Glomerular endothelial cell (primary cell): ENCODE measurements around the gene VKORC1. TPM values are rescaled to one million over a fixed set of nuclear protein-coding genes. Genes with fewer than 3 reads are reported as not detected.
"Not testable (repeated sequence)": the region's sequence is repeated elsewhere in the genome, so short reads cannot be mapped to it uniquely, and the experiment has no call there.

Source experiments
- DNase-seq: peaks from one replicate; pipeline ENCODE4 v3.0.0-alpha.2; 2011; ENCODE audit warnings: low read depth, low spot score; ENCODE audit errors: extremely low read depth
- total RNA-seq: library from RNA; depleted of rRNA; stranded (reverse); fragments of >200 nt; gene quantifications from 2 replicates; pipeline ENCODE4 v1.2.3, GENCODE V29; 2015

Gene VKORC1
- total RNA-seq, 1 donor from 2014 or later, result 167 TPM

DNA sequence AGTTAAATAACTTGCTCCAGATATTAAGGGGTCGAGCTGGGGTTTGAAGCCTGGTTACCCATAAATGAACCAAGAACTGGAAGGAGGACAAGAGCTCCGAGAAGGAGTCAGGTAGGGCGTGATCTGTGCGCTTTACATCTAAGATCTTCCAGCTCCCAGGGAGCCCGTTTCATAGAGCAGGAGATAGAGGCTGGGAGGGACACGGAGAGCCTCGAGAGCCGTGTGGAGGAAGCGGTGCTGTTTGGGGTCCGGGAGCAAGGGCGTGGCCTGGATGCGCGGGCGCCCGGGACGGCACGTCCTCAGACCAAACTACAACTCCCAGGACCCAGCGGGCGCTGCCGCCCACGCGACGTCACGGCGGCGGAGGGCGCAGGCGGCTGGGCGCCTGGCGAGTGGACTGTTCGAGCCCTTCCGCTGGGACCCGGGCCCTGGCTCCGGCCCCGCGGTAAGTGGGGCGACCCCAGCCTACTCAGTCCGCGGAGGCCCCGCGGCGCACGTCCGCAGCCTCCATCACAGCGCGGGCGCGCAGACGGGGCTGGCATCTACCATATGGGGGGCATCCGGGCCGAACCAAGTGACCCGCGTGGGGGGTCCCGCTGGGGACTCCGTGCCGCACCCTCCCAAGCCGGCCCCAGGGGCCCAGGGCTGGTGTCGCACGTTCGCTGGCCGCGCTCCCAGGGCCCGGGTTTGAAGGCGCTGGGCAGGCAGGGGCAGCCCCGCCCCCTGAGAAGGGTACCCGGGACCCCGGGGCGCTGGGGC, 13.6 kb upstream of the VKORC1 start, which contains the start of gene BCKDK:
BCKDK (plus strand) TSS at position 352 of the 759 bp plus-strand sequence. CDS start 838 bp downstream, outside the sequence.
- no peak for DNase-seq

DNA sequence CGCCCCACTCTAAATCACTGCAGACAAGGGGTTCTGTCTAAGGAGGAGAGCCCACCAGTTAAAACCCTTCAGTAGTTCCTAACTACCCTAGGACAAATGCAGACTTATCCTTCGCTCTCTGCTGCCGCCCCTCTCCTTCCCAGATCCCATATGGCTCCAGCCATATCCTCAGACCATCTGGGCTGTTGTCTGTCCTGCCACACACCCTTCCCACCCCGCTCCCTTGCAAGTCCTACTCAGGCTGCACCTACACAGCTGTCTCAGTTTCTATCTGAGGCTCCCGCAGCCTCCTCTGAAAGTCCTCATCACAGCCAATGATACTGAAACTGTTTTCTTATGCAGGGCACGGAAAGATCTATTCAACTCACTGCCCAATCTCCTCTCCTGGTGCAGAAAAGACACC, 12.9 kb upstream of the VKORC1 start:
- no peak for DNase-seq

GRCh38 chr16:31106509-31107464, 12.2 kb upstream of the VKORC1 start:
- no peak for DNase-seq

DNA sequence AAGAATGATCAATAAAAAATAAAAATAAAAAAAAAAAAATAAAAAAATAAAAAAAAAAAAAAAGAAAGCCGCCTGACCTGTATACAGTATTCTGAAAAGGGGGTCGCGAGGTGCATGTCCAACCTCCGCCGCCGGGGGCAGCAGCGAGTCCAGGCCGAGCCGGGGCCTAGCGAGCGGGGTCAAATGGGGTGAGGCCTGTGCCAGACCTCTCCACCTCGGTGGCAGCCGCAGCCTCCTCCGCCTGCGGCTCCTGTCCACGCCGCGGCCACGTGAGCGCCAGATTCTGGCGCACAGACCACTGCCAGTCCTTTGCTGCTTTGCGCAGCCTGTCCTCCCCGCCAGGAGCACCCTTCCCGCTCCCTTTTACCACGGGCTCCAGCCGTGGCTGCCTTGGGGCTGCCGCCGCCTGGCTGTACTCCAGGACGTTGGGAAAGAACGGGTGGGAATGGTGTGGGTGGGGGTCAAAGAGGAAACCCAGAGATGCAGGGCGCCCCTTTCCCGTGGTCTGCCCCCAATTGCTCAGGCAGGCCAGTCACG, 11.1 kb upstream of the VKORC1 start:
- no peak for DNase-seq

DNA sequence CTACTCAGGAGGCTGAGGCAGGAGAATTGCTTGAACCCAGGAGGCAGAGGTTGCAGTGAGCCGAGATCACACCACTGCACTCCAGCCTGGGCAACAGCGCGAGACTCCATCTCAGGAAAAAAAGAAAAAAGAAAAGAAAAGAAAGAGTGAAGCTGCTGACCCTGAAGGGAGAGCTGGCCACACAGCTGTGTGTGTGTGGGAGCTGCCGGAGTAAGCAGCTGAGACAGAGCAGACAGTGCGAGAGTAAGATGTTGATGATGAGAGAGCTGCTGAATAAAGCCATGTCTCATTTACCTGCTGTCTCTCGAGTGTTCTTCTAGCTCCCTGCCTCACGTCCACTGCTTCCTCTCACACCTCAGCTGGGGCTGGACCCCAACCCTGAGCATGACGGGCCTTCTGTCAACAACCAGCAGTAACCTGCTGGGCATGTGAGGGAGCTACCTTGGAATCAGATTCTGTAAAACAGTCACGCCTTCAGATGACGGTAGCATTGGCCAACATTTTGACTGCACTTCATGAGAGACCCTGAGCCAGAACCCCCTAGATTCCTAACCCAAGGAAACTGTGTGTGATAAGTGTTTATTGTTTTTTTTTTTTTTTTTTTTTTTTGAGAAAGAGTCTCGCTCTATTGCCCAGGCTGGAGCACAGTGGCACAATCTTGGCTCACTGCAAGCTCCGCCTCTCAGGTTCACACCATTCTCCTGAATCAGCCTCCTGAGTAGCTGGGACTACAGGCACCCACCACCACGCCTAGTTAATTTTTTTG, 6.5 kb upstream of the VKORC1 start:
- DNase-seq, result not testable (repeated sequence)

GRCh38 chr16:31099860-31100638, 5.5 kb upstream of the VKORC1 start:
- DNase-seq, result no peak

- no peak for DNase-seq
Measured at GRCh38 chr16:31094088-31094423, 541 bp downstream of the VKORC1 start.

DNA sequence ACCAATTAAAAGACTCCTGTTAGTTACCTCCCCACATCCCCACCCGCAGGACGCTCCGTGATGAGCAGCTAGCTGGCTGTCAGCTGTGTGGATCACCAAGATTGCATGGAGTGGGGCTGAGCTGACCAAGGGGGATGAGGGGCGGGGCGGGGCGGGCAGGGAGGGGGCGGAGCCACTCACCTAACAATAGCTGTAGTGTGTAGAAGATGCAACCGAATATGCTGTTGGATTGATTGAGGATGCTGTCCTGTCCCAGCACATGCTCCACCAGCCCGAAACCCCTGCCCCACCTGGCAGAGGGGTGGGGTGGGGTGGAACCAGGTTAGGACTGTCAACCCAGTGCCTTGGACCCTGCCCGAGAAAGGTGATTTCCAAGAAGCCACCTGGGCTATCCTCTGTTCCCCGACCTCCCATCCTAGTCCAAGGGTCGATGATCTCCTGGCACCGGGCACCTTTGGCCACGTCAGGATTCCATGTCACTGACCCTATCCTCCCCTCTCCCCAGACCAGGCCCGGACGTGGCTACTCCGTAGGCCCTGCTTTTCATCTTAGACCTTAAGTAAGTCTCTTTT, 1.4 kb downstream of the VKORC1 start:
- no peak for DNase-seq

DNA sequence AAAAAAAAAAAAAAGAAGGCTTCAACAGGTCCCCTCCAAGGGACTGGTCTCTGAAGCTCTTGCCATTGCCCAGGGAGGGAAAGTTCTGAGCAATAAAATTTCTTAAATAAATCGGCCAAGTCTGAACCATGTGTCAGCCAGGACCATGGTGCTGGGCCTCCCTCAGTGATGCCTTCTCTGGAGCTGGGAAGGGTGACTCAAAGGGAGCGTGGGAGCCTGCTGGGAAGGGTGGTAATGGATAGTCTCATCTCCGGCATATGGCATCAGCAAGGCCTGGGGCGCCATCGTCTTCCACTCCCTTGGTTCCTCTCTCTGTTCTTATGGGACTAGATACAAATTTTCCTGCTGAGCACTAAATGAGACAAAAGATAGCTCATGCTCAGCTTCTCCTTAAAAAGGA, 2.3 kb downstream of the VKORC1 start:
- no peak for DNase-seq

DNA sequence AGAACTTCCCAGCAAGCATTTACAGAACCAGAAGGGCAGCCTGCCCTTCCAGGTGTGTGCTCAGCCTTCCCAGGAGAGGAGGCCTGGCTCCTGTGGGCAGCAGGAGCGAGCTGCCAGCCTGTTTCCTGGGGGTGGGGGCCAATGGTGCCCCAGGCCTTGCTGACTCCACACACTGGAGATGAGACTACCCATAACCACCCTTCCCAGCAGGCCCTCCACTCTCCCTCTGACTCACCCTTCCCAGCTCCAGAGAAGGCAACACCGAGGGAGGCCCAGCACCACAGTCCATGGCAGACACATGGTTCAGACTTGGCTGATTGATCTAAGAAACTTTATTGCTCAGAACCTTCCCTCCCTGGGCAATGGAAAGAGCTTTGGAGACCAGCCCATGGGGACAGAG, 4.1 kb downstream of the VKORC1 start:
- DNase-seq, result no peak

DNA sequence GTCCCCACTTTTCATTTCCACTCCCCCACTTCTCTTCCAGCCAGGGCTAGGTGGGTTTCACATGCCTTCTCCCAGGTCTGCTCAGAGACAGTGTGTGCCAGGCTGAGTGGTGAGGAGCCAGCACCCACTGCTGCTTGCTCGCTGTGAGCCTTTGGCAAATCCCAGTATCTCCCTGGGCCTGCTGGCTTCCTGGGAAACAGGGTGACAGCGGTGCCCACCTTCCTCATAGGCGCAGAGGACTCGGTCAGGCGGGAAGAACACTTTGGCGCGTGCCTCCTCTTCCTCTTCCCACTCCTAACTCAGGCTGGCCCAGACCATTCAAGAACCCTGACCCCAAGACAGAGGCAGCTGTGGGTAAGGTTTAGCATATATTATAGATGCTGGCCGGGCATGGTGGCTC, 5.4 kb downstream of the VKORC1 start:
- DNase-seq, result no peak

- no peak for DNase-seq
Measured at GRCh38 chr16:31088459-31089183, 6.0 kb downstream of the VKORC1 start, which contains the start of gene PRSS53. TSS of gene PRSS53 (minus strand) at chr16:31088943. CDS start at chr16:31088809, 134 bp downstream.

DNA sequence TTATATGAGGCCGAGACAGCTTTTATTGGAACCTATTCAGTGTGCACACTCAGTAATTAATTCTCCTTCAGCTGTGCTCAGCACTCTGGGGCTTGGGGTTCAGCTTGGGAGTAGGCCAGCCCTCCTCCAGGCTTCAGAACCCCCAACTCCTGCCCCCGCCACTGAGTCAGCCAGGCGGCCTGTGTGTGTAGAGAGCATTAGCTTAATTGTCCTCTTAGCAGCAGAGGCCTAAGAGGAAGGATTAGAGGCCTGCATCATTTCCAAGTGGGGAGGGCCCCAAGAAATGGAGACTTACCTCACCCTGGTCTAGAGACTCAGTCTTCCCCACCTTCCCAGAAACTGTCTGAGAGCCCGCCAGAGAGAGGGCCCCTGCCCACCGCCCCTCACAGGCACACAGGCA, 6.6 kb downstream of the VKORC1 start:
- DNase-seq, result no peak

DNA sequence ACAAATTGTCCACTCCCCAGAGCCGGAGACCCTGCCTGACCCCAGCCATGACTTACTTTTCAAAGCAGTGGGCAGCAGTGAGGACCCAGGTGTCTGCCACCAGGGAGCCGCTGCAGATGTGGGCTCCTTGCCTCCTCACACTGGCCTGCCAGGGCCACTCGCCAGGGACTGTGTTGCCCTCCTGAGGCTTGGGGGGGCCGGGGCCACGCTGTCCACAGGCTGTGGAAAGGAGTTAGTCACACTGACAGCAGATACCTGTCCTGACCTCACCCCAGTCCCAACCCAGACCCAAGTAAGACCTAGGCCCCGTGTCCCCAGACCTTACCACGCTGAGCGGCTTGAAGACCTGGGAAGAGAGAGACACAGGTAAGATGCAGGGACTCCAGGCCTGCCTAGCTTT, 7.1 kb downstream of the VKORC1 start:
- DNase-seq, result no peak

- DNase-seq, result no peak
Measured at GRCh38 chr16:31086629-31086906, 8.0 kb downstream of the VKORC1 start.

GRCh38 chr16:31085873-31086628, 8.5 kb downstream of the VKORC1 start:
- DNase-seq, result no peak

DNA sequence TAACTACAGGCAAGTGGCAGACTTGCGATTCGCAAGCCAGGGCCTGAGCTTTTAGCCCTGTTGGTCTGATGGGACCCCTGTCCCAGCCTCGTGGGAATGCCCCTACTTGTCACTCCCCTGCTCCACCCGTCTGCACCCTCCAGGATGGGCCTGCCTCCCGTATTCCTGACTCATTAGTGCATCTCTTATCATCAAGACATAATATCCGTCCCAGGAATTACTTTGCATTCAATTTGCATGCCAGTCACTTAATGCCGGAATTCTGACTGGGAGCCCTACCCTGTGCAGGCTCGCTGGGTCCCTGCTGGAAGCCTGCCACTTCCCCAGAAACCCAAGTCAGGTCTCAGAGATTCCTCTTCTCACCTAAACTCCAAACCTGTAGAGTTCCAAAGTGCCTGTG, 9.2 kb downstream of the VKORC1 start:
- no peak for DNase-seq

GRCh38 chr16:31084584-31085302, 9.9 kb downstream of the VKORC1 start:
- DNase-seq, result no peak
